ENCODE data around the gene MARK1. TPM values are rescaled to one million over a fixed set of nuclear protein-coding genes. Genes with fewer than 3 reads are reported as not detected.

The MARK1 gene
- total and polyA plus RNA-seq, 10 of the 15 experiments (the other 5 are each of a cell fraction or from before 2014, with no cell fraction given) = 0.02 to 0.67 (median 0.12) TPM; not detected in 6

DNA sequence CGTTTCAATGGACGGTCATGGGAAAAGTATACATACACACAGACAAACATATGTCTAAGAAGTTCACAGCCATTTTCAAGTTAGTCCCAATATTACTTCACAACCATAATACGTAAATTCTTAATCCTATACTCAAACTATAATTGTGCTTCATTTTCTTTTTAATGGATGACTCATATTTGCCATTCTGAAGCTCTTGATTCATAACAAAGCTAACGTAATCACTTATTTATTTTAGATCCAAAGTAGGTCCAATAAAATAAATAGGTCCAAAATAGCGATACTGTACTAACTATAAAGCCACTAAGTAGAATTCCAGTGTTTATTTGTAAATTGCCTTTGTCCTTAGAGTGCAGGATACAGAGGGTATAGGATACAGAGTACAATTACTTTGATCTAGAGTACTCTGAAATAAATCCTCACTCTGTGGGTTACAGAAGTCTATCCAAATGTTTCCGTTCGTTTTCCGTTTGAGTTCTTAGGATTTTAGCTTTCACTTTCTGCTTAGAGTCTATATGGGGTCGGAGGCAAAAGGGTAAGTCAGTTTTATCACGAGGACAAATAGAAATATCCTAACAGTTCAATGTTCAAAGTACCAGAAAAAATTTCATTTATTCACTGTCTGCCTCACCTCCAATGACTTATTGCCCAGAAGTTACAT is 153.4 kb downstream of the MARK1 start:
- no TSS peak for BruUV-seq (replicated peaks)
- H3K9me3 ChIP-seq (replicated peaks; ENCODE audit: control insufficient read depth, insufficient read depth, low read length) = no peaks in the 10 kb centered on the region
- no peaks in the 10 kb centered on the region for H3K27me3 ChIP-seq (replicated peaks in 1 of 2; ENCODE audit: control insufficient read depth in 2 of 2, insufficient read depth in 2 of 2, low read length in 1 of 2)
- WGBS (ENCODE audit: insufficient coverage, insufficient replicate concordance, low lambda C conversion rate, missing lambda C conversion rate) = 37% methylated on average over 10 of the region's 10 CpGs
- FAIRE-seq (no peak), DNase-seq (ENCODE audit: low read depth, low spot score) (no peak), ATAC-seq (no peak)
- POLR2A ChIA-PET = interaction anchor here (0.7 kb wide), 1 partner anchor 84 kb away, joined by 3 read pairs; no protein-coding TSS in a partner anchor
- SMC1A ChIA-PET (ENCODE audit: uncharacterized antibody, unreplicated experiment) = interaction anchor here (0.9 to 2.9 kb wide), 4 partner anchors 12 to 96 kb away, joined by 5 to 18 read pairs (median 8); no protein-coding TSS in a partner anchor
- H4K20me1 ChIP-seq (ENCODE audit: control insufficient read depth, insufficient read depth) = no peaks in the 10 kb centered on the region
- no peaks in the 10 kb centered on the region for H3K4me1 ChIP-seq (ENCODE audit: control insufficient read depth, insufficient read depth, low read length)
- CTCF ChIA-PET = interaction anchor here (0.9 to 3.5 kb wide), 18 partner anchors 9 to 463 kb away, joined by 3 to 37 read pairs (median 4); no protein-coding TSS in a partner anchor
- H3K27ac ChIP-seq (ENCODE audit: control insufficient read depth, insufficient read depth) = no peak overlapping the region
- H3K9ac ChIP-seq (ENCODE audit: control insufficient read depth, insufficient read depth, low read length) = no peak overlapping the region
- H3K79me2 ChIP-seq (ENCODE audit: control insufficient read depth, insufficient read depth, low read length) = no peaks in the 10 kb centered on the region
- no peak overlapping the region for H3K4me3 ChIP-seq
- RAD21 ChIA-PET (ENCODE audit: unreplicated experiment) = interaction anchor here (0.5 to 2.3 kb wide), 5 partner anchors 52 to 620 kb away, joined by 3 to 12 read pairs (median 3); no protein-coding TSS in a partner anchor
- in situ Hi-C loops (cut with MboI) = loop anchor here (10.0 kb wide), 1 partner anchor 93 kb away; no protein-coding TSS in a partner anchor
- intact Hi-C loops (cut with micrococcal nuclease; ENCODE audit: unreplicated experiment) = no loop called here
- no peak overlapping the region for H2AFZ ChIP-seq (ENCODE audit: control insufficient read depth, low read depth, low read length)
- no peak overlapping the region for H3K4me2 ChIP-seq (ENCODE audit: control insufficient read depth, insufficient read depth)
- H3K36me3 ChIP-seq (ENCODE audit: control insufficient read depth in 2 of 2, insufficient read depth in 2 of 2, low read length in 1 of 2) = no peaks in the 10 kb centered on the region
- TF ChIP-seq NR2F1 (conservative IDR thresholded peaks at IDR 0.05) = no peak
- TF ChIP-seq RUNX3 (IDR thresholded peaks at IDR 0.05; ENCODE audit: low read length) = no peak
- TF ChIP-seq, protein P1, sequence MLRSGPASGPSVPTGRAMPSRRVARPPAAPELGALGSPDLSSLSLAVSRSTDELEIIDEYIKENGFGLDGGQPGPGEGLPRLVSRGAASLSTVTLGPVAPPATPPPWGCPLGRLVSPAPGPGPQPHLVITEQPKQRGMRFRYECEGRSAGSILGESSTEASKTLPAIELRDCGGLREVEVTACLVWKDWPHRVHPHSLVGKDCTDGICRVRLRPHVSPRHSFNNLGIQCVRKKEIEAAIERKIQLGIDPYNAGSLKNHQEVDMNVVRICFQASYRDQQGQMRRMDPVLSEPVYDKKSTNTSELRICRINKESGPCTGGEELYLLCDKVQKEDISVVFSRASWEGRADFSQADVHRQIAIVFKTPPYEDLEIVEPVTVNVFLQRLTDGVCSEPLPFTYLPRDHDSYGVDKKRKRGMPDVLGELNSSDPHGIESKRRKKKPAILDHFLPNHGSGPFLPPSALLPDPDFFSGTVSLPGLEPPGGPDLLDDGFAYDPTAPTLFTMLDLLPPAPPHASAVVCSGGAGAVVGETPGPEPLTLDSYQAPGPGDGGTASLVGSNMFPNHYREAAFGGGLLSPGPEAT (IDR thresholded peaks at IDR 0.05; ENCODE audit: low read depth) = no peak
- TF ChIP-seq MYB (IDR thresholded peaks at IDR 0.05; ENCODE audit: borderline replicate concordance, low read depth, low read length) = no peak
- TF ChIP-seq BMI1 (IDR thresholded peaks at IDR 0.05; ENCODE audit: borderline replicate concordance) = no peak
- no peak for TF ChIP-seq ZNF687 (IDR thresholded peaks at IDR 0.05)
- no peak for TF ChIP-seq CEBPB (IDR thresholded peaks at IDR 0.05; ENCODE audit: borderline replicate concordance in 1 of 2, low read depth in 2 of 2, low read length in 2 of 2)
- TF ChIP-seq JUNB (IDR thresholded peaks at IDR 0.05) = no peak
- TF ChIP-seq, protein P2, sequence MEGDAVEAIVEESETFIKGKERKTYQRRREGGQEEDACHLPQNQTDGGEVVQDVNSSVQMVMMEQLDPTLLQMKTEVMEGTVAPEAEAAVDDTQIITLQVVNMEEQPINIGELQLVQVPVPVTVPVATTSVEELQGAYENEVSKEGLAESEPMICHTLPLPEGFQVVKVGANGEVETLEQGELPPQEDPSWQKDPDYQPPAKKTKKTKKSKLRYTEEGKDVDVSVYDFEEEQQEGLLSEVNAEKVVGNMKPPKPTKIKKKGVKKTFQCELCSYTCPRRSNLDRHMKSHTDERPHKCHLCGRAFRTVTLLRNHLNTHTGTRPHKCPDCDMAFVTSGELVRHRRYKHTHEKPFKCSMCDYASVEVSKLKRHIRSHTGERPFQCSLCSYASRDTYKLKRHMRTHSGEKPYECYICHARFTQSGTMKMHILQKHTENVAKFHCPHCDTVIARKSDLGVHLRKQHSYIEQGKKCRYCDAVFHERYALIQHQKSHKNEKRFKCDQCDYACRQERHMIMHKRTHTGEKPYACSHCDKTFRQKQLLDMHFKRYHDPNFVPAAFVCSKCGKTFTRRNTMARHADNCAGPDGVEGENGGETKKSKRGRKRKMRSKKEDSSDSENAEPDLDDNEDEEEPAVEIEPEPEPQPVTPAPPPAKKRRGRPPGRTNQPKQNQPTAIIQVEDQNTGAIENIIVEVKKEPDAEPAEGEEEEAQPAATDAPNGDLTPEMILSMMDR (IDR thresholded peaks at IDR 0.05 in 2 of 3, conservative IDR thresholded peaks at IDR 0.05 in 1 of 3; ENCODE audit: control insufficient read depth in 2 of 3, extremely low read depth in 1 of 3, insufficient read depth in 1 of 3, low read depth in 3 of 3, low read length in 3 of 3) = no peak
- TF ChIP-seq E2F8 (IDR thresholded peaks at IDR 0.05; ENCODE audit: low read depth, partially characterized antibody) = no peak
- no peak for TF ChIP-seq TCF7 (IDR thresholded peaks at IDR 0.05; ENCODE audit: borderline replicate concordance)
- TF ChIP-seq MXI1 (IDR thresholded peaks at IDR 0.05; ENCODE audit: low read depth, low read length) = no peak

All from GM12878 (cell line).